OCI-LY3 (cell line): ENCODE data around the gene ASAP2.

Experiments used
- H2AFZ ChIP-seq: fragments of 200-600, 300-600 bp; shearing (Covaris generic); 2 replicates; pipeline ENCODE4 v1.6.0; 2014; ENCODE audit warnings: antibody characterized with exemption, low read depth, low read length
- H3K27ac ChIP-seq: fragments of 200-600, 300-600 bp; sonication (generic); 2 replicates; pipeline ENCODE4 v1.5.1; 2014; ENCODE audit warnings: mild to moderate bottlenecking, low read length, moderate library complexity, mixed read lengths
- H3K27me3 ChIP-seq: fragments of 200-600, 300-600 bp; sonication (generic); 2 replicates; pipeline ENCODE4 v1.6.1; 2014; ENCODE audit warnings: low read depth, low read length, mixed read lengths
- H3K36me3 ChIP-seq: fragments of 200-600, 300-600 bp; sonication (generic); replicated peaks from 2 replicates; pipeline ENCODE3; 2014; ENCODE audit warnings: low read depth, low read length, mixed read lengths
- H3K4me1 ChIP-seq: fragments of 300-600, 200-600 bp; sonication (generic); 2 replicates; pipeline ENCODE4 v1.6.1; 2014; ENCODE audit warnings: low read length, mixed read lengths
- H3K4me2 ChIP-seq: fragments of 200-600, 300-600 bp; sonication (generic); 2 replicates; pipeline ENCODE4 v1.6.1; 2014; ENCODE audit warnings: low read length, mixed read lengths
- H3K4me3 ChIP-seq: fragments of 300-600, 200-600 bp; sonication (generic); 2 replicates; pipeline ENCODE4 v1.5.1; 2014; ENCODE audit warnings: antibody characterized with exemption, mild to moderate bottlenecking, low read length, moderate library complexity
- H3K79me2 ChIP-seq: fragments of 300-600, 200-600 bp; shearing (Covaris generic); 2 replicates; pipeline ENCODE4 v1.6.1; 2014; ENCODE audit warnings: mild to moderate bottlenecking, low read length, mixed read lengths
- H3K9ac ChIP-seq: fragments of 300-600, 200-600 bp; shearing (Covaris generic); 2 replicates; pipeline ENCODE4 v1.6.0; 2014; ENCODE audit warnings: mild to moderate bottlenecking, low read length, moderate library complexity
- H3K9me3 ChIP-seq: fragments of 200-600, 300-600 bp; shearing (Covaris generic); 2 replicates; pipeline ENCODE4 v1.6.1; 2014; ENCODE audit warnings: low read length, mixed read lengths; ENCODE audit not compliant: insufficient read depth
- H4K20me1 ChIP-seq: fragments of 200-600, 300-600 bp; sonication (generic); 2 replicates; pipeline ENCODE4 v1.6.1; 2016; ENCODE audit warnings: low read length, mixed read lengths; ENCODE audit not compliant: insufficient read depth
- EZH2phosphoT487 ChIP-seq: fragments of 200-600 bp; shearing (Covaris generic); IDR thresholded peaks from 2 replicates; pipeline ENCODE4 v1.6.1; 2018; ENCODE audit warnings: antibody characterized with exemption, mixed run types, low read depth
- TF ChIP-seq, protein P1 (sequence below): fragments of 200-600, 300-600 bp; sonication (generic); IDR thresholded peaks from 2 replicates; pipeline ENCODE4 v1.5.1; 2014; ENCODE audit warnings: antibody characterized with exemption, low read length, low read depth

ASAP2 gene

DNA sequence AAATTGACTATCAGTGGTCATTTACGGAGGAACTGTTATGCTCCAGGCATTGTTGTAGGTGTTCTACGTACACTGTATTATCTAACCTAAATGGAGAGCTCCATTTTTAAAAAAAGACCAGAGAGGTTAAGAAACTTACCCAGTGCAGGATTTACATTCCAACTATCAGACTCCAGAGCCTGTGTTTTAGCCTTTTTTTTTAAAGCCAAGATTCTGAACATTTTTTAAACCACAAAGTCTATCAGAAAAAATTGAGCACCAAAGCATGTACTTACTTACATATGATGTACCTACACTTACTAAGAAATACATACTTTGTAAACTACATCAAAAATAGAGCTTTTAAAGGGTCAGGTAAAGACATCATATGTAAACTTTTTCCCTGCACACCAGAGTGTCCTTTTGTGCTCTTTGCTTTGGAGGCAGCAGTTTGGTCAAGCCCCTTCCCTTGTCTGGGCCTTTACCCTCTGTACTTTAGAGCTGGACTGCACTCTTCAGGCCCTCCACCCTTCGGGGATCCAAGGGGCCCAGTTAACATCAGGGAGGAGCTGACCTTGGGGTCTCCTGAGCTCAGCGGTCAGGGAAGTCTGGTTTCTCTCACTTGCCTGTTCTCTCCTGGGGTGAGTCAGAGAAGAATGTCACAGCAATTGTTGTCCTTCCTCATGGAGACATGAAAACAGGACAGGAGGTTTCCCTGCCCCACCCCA is 158.3 kb downstream of the ASAP2 start:
- Histone ChIP-seq H3K4me3 (no peak overlapping the region), H3K36me3 (no peaks in the 10 kb centered on the region), H3K9me3 (no peaks in the 10 kb centered on the region), H4K20me1 (no peaks in the 10 kb centered on the region), H3K9ac (no peak overlapping the region), H2AFZ (no peak overlapping the region), H3K27me3 (peaks cover 41% of the 10 kb centered on the region), H3K27ac (no peak overlapping the region), H3K4me2 (no peak overlapping the region), H3K4me1 (no peaks in the 10 kb centered on the region), H3K79me2 (no peaks in the 10 kb centered on the region)
- TF ChIP-seq, protein P1, sequence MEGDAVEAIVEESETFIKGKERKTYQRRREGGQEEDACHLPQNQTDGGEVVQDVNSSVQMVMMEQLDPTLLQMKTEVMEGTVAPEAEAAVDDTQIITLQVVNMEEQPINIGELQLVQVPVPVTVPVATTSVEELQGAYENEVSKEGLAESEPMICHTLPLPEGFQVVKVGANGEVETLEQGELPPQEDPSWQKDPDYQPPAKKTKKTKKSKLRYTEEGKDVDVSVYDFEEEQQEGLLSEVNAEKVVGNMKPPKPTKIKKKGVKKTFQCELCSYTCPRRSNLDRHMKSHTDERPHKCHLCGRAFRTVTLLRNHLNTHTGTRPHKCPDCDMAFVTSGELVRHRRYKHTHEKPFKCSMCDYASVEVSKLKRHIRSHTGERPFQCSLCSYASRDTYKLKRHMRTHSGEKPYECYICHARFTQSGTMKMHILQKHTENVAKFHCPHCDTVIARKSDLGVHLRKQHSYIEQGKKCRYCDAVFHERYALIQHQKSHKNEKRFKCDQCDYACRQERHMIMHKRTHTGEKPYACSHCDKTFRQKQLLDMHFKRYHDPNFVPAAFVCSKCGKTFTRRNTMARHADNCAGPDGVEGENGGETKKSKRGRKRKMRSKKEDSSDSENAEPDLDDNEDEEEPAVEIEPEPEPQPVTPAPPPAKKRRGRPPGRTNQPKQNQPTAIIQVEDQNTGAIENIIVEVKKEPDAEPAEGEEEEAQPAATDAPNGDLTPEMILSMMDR: no peak
- no peak for TF ChIP-seq EZH2phosphoT487

DNA sequence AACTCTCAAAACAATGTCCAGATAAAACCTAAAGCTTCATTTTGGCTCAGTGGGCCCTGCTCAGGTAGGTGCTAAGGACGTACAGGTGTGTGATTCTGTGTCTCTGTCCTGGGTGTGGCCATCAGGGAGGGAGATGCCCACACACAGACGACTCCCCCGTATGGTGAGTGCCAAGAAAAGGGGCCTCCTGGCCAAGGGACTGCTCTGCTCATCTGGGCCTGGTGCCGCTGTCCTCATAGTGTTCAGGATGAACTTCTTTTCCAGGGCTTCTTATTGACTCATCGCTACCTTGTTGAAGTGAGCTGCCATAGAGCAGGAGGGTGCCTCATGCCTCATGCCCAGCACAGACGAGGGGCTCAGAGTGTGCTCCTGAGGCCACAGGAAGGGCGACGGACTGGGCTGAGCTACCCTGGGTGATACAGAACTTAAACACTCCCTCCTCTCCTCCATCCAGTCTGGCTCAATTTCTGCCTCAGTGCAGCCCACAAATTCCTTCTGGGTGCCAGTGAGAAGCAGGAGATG is 158.9 kb downstream of the ASAP2 start:
- TF ChIP-seq EZH2phosphoT487: no peak
- TF ChIP-seq, protein P1: no peak
- Histone ChIP-seq H4K20me1 (no peaks in the 10 kb centered on the region), H3K27ac (no peak overlapping the region)

DNA sequence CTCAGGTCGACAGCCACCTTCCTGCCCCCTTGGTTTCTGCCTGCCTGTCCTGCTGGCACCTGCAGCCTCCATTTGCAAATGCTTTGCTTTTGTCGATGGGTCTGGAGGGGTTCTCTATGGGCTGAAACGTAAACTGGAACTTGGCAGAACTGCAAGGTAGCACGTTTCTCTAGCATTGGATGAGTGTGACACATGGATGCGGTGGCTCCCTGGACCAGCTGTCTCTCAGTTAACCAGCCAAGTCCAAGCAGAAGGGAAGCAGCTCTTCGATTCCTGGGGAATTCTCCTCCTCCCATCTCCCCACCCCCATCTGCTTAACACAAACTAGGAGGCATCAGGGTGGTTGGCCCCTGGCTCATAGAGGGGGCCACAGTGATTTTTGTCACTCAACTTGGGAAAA is 159.4 kb downstream of the ASAP2 start:
- H3K36me3 ChIP-seq: no peaks in the 10 kb centered on the region
- H3K4me2 ChIP-seq: no peak overlapping the region
- H3K79me2 ChIP-seq: no peaks in the 10 kb centered on the region
- H3K27me3 ChIP-seq: peaks cover 37% of the 10 kb centered on the region
- no peaks in the 10 kb centered on the region for H3K4me1 ChIP-seq
- TF ChIP-seq EZH2phosphoT487: no peak
- no peaks in the 10 kb centered on the region for H4K20me1 ChIP-seq
- no peak overlapping the region for H2AFZ ChIP-seq
- no peak overlapping the region for H3K9ac ChIP-seq
- H3K4me3 ChIP-seq: no peak overlapping the region
- no peak overlapping the region for H3K27ac ChIP-seq
- no peaks in the 10 kb centered on the region for H3K9me3 ChIP-seq

More for the DNA sequence above, 158.9 kb downstream of the ASAP2 start:
- H3K4me3 ChIP-seq: no peak overlapping the region
- H3K4me2 ChIP-seq: no peak overlapping the region
- no peaks in the 10 kb centered on the region for H3K9me3 ChIP-seq
- H3K4me1 ChIP-seq: no peaks in the 10 kb centered on the region
- H2AFZ ChIP-seq: no peak overlapping the region
- no peaks in the 10 kb centered on the region for H3K36me3 ChIP-seq
- H3K27me3 ChIP-seq: peaks cover 37% of the 10 kb centered on the region
- H3K79me2 ChIP-seq: no peaks in the 10 kb centered on the region
- no peak overlapping the region for H3K9ac ChIP-seq

DNA sequence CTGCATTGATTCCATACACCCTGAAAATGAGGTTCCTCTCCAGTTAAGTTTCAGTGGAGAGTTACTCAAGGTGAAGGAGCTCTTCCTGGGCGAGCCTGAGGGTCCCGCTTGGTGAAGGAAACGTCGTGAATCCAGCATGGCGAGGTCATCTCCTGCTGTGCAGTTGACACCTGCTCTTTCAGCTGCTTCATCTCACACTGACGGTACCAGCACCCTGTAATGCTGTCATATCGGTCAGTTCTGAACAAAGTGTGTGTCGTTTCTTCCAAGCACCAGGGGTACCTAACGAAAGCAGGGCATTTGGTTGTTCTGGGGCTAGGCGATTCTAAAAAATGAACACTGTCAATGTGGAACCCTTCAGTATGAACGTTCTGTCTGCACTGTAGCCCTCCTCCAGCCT is 164.1 kb downstream of the ASAP2 start:
- H3K4me1 ChIP-seq: no peaks in the 10 kb centered on the region
- TF ChIP-seq, protein P1: no peak
- H3K79me2 ChIP-seq: no peaks in the 10 kb centered on the region
- no peaks in the 10 kb centered on the region for H3K36me3 ChIP-seq
- no peaks in the 10 kb centered on the region for H3K9me3 ChIP-seq
- no peak overlapping the region for H3K4me2 ChIP-seq
- H3K4me3 ChIP-seq: no peak overlapping the region
- H3K9ac ChIP-seq: no peak overlapping the region
- H3K27ac ChIP-seq: no peak overlapping the region
- H2AFZ ChIP-seq: no peak overlapping the region
- peaks cover 19% of the 10 kb centered on the region for H3K27me3 ChIP-seq
- H4K20me1 ChIP-seq: no peaks in the 10 kb centered on the region
